ENCODE data around the gene HBG1. TPM values are rescaled to one million over a fixed set of nuclear protein-coding genes. Genes with fewer than 3 reads are reported as not detected.
"Not testable (repeated sequence)": the region's sequence is repeated elsewhere in the genome, so short reads cannot be mapped to it uniquely, and the experiment has no call there.

The HBG1 gene
- total RNA-seq, 4 donors from 2014 or later: not detected

DNA sequence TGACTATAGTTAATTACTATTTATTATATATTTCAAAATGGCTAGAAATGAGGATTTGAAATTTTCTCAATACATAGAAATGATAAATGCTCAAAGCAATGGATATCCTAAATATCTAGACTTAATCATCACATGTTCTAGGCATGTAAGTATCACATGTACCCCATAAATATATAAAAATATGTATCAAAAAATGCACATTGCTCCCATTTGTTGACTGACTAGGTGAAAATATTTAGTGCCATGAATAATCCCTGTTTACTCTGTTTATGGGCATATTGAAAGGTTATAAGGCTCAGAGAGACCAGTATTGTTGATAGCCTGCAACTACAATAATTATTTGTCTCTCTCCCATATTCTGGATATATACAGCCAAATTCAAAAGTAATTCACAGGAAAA, 17.0 kb upstream of the HBG1 start:
- H3K4me3 ChIP-seq: no peak overlapping the region
- no peaks in the 10 kb centered on the region for H3K9me3 ChIP-seq
- TF ChIP-seq POLR2AphosphoS5 (IDR thresholded peaks at IDR 0.05): no peak
- H3K27ac ChIP-seq: no peak overlapping the region
- H3K36me3 ChIP-seq: no peaks in the 10 kb centered on the region
- no peak for DNase-seq (ENCODE audit: low spot score in 2 of 2)
- H3K4me1 ChIP-seq: no peaks in the 10 kb centered on the region
- H3K27me3 ChIP-seq: no peaks in the 10 kb centered on the region

- no peak for DNase-seq (ENCODE audit: low spot score in 2 of 2)
- no peaks in the 10 kb centered on the region for H3K36me3 ChIP-seq
- 48% methylated on average over 2 of the region's 2 CpGs for whole genome bisulfite sequencing
- H3K4me1 ChIP-seq: no peaks in the 10 kb centered on the region
- H3K4me3 ChIP-seq: no peak overlapping the region
- H3K9me3 ChIP-seq: no peaks in the 10 kb centered on the region
- TF ChIP-seq EP300 (IDR thresholded peaks at IDR 0.05): no peak
- no peak for TF ChIP-seq POLR2A (IDR thresholded peaks at IDR 0.05)
- TF ChIP-seq, protein P1, sequence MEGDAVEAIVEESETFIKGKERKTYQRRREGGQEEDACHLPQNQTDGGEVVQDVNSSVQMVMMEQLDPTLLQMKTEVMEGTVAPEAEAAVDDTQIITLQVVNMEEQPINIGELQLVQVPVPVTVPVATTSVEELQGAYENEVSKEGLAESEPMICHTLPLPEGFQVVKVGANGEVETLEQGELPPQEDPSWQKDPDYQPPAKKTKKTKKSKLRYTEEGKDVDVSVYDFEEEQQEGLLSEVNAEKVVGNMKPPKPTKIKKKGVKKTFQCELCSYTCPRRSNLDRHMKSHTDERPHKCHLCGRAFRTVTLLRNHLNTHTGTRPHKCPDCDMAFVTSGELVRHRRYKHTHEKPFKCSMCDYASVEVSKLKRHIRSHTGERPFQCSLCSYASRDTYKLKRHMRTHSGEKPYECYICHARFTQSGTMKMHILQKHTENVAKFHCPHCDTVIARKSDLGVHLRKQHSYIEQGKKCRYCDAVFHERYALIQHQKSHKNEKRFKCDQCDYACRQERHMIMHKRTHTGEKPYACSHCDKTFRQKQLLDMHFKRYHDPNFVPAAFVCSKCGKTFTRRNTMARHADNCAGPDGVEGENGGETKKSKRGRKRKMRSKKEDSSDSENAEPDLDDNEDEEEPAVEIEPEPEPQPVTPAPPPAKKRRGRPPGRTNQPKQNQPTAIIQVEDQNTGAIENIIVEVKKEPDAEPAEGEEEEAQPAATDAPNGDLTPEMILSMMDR (IDR thresholded peaks at IDR 0.05): no peak
- TF ChIP-seq POLR2AphosphoS5 (IDR thresholded peaks at IDR 0.05): no peak
- no peaks in the 10 kb centered on the region for H3K27me3 ChIP-seq
- no peak overlapping the region for H3K27ac ChIP-seq
Observed at GRCh38 chr11:5265832-5266231, 16.2 kb upstream of the HBG1 start.

DNA sequence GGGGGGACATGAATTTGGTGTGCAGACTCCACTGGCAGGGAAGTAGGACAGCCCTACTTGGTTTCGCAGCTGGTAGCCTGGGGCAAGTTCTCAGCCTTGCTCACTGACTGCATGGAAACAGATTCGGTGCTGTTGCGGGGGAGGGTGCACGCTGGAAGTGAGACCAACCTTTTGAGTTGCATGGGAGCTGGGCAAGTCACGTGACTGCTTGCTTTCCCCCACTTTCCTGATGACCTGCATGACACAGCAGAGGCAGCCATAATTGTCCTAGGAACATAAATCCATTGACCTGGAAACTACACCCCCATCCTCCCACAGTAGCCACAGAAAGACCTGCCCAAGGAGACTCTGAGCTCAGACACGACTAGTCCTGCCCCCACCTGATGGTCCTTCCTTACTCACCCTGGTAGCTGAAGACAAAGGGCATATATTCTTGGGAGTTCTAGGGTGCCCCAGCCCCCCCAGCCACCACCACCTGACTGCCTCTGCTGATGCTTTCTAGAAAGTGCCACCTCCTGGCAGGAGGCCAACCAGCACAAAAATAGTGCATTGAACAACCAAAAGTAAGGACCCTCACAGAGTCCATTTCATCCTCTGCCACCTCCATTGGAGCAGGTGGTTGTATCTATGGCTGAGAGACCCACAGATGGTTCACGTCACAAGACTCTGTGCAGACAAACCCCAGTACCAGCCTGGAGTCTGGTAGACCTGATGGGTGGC, 9.0 kb upstream of the HBG1 start:
- no peaks in the 10 kb centered on the region for H3K36me3 ChIP-seq
- H3K4me3 ChIP-seq: no peak overlapping the region
- H3K27ac ChIP-seq: no peak overlapping the region
- DNase-seq (ENCODE audit: low spot score in 2 of 2): no peak
- no peak for TF ChIP-seq EP300 (IDR thresholded peaks at IDR 0.05)
- TF ChIP-seq, protein P1 (IDR thresholded peaks at IDR 0.05): no peak
- no peak for TF ChIP-seq POLR2A (IDR thresholded peaks at IDR 0.05)
- no peak for TF ChIP-seq POLR2AphosphoS5 (IDR thresholded peaks at IDR 0.05)
- H3K9me3 ChIP-seq: peaks cover 4% of the 10 kb centered on the region
- 39% methylated on average over 7 of the region's 7 CpGs for WGBS
- H3K27me3 ChIP-seq: no peaks in the 10 kb centered on the region
- H3K4me1 ChIP-seq: no peaks in the 10 kb centered on the region

DNA sequence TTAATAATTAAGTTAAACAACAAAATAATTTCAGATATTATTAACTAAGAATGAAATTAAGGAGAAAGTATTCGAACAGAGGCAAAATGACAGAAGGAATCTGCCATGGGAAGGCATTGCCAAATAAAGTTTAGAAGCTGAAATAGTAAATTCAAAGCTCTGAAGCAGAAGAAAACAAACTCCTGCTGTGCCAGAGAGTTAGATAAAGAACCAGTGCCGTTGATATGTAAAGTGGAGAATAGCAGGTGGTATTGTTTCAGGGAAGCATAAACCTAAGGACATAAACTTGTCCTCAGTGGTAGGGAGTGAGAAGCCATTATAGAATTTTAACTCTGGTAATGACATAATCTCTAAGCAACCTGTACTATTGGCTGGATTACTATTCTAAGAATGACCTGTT, 7.6 kb upstream of the HBG1 start:
- 23% methylated on average over 2 of the region's 2 CpGs for WGBS
- no peaks in the 10 kb centered on the region for H3K27me3 ChIP-seq
- H3K4me1 ChIP-seq: no peaks in the 10 kb centered on the region
- TF ChIP-seq POLR2AphosphoS5 (IDR thresholded peaks at IDR 0.05): no peak
- H3K9me3 ChIP-seq: peaks cover 4% of the 10 kb centered on the region
- H3K36me3 ChIP-seq: no peaks in the 10 kb centered on the region
- no peak overlapping the region for H3K27ac ChIP-seq
- H3K4me3 ChIP-seq: no peak overlapping the region
- no peak for DNase-seq (ENCODE audit: low spot score in 2 of 2)

GRCh38 chr11:5254646-5255413, 5.2 kb upstream of the HBG1 start, which contains the start of gene HBG2:
Gene HBG2 (minus strand): TSS chr11:5254781. CDS start chr11:5254728, 53 bp downstream.
- WGBS: 57% methylated on average over 4 of the region's 9 CpGs

DNA sequence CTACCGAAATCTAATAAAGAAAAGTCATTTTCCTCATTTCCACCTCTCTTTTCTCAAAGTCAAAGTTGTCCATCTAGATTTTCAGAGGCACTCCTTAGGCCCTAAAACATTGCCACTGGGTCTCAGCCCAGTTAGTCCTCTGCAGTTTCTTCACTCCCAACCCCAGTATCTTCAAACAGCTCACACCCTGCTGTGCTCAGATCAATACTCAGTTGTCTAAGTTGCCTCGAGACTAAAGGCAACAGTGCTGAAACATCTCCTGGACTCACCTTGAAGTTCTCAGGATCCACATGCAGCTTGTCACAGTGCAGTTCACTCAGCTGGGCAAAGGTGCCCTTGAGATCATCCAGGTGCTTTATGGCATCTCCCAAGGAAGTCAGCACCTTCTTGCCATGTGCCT, 4.4 kb upstream of the HBG1 start:
- not testable (repeated sequence) for H3K4me1 ChIP-seq; DNase-seq (ENCODE audit: low spot score in 2 of 2); H3K27me3 ChIP-seq; H3K9me3 ChIP-seq; H3K27ac ChIP-seq; H3K4me3 ChIP-seq; H3K36me3 ChIP-seq
- WGBS: 79% methylated on average over 2 of the region's 2 CpGs

More at GRCh38 chr11:5254646-5255413, 5.2 kb upstream of the HBG1 start, which contains the start of gene HBG2:
- not testable (repeated sequence) for H3K27me3 ChIP-seq; H3K4me3 ChIP-seq; H3K9me3 ChIP-seq; DNase-seq (ENCODE audit: low spot score in 2 of 2); H3K27ac ChIP-seq; H3K4me1 ChIP-seq; H3K36me3 ChIP-seq

DNA sequence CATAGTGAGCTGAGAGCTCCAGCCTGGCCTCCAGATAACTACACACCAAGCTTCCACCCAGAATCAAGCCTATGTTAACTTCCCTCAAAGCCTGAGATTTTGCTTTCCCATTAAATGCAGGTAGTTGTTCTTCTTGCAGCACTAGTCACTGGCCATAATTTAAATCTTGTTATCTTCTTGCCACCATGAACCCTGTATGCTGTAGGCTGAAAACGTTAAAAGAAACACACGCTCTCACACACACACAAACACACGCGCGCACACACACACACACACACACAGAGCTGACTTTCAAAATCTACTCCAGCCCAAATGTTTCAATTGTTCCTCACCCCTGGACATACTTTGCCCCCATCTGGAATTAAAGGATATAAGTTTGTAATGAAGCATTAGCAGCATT, 3.8 kb upstream of the HBG1 start:
- H3K27me3 ChIP-seq; H3K9me3 ChIP-seq; DNase-seq (ENCODE audit: low spot score in 2 of 2); H3K4me3 ChIP-seq; H3K27ac ChIP-seq; H3K4me1 ChIP-seq; H3K36me3 ChIP-seq: not testable (repeated sequence)
- 44% methylated on average over 5 of the region's 5 CpGs for WGBS

Data from suprapubic skin (tissue), 4 donors.